Measurements from ENCODE around the gene LEMD3.

Gene LEMD3

DNA sequence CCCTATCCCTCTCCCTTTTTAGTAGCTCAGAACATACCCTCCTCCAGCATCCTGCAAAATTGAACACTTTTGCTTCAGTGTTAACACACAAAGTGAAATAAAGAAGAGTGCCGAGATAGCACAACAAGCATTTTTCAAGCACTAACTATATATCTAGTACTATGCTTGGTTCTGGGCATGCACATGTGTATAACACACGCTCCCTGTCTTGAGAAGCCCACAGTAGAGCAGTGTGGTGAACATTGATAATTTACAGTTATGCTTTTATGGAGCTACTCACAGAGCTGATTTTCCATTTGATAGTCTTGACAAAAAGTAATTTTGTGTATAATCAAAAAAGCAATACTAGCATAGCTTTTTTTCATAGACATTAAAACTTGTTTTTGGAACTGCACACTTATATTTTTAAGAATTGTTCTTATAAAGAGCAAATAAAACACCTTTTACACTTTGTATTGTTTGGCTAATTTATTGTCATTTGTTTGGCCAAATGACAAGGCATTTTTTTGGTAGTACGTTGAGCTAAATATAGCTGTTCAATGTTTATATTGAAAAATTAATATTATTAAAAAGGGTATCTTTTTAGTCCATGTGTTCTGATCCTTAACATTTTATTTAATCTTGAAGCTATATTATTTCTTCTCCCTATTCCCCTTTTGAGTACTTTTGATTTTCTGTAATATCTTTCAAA is 39.7 kb downstream of the LEMD3 start:
- DNase-seq, result no peak

DNA sequence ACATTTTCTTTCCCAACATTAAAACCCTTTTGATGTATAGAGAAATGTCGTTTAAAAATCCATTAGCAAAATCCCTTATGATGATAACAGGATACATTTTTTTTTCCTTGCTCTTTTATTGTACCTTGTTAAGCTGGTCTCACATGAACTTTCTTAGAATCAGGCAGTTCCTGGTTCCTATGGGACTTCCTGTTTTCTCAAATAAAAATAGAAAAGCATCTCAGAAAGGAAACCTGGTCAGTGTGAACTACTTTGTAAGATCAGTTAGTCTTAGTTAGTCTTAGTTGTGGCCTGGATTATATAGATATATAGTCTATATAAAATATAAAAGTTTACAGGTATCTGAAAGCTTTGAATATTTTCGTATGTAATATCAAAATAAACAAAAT is 40.3 kb downstream of the LEMD3 start:
- no peak for DNase-seq

DNA sequence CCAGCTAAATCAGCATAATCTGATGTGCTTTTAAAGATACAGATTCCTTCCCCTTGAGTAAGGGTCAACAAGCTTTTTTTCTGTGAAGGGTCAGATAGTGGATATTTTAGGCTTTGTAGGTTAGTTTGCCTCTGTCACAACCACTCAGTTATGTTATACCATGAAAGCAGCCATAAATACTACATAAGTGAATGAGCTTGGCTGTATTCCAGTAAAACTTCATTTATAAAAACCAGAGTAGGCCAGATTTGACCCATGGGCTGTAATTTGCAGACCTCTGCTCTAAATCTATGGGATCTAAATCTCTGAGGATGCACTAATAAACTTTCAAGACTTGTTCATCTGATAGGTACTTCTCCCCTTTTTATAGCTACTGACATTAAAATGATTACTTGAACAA is 47.7 kb downstream of the LEMD3 start:
- DNase-seq, result no peak

DNA sequence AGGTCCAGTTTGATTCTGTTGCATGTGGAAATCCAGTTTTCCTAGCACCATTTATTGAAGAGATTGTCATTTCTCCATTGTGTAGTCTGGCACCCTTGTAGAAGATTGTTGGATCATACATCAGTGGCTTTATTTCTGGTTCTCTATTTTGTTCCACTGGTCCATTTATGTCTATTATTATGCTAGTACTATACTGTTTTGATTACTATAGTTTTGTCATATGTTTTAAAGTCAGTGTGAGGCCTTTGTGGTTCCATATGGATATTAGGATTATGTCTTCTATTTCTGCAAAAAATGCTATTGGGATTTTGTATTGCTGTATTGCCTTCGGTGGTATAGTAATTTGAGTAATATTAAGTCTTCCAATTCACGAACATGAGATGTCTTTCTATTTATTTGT is 51.4 kb downstream of the LEMD3 start:
- no peak for DNase-seq

DNA sequence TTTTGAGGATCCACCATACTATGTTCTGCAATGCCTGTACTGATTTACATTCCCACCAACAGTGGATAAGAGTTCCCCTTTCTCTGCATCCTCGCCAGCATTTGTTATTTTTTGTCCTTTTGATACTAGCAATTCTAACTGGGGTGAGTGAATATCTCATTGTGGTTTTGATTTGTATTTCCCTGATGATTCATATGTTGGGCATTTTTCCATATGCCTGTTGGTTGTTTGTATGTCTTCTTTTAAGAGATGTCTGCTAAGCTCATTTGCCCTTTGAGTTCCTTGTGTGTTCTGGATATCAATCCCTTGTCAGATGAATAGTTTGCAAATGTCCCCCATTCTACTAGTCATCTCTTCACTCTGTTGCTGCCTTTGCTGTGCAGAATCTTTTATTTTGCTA is 60.1 kb downstream of the LEMD3 start:
- no peak for DNase-seq

DNA sequence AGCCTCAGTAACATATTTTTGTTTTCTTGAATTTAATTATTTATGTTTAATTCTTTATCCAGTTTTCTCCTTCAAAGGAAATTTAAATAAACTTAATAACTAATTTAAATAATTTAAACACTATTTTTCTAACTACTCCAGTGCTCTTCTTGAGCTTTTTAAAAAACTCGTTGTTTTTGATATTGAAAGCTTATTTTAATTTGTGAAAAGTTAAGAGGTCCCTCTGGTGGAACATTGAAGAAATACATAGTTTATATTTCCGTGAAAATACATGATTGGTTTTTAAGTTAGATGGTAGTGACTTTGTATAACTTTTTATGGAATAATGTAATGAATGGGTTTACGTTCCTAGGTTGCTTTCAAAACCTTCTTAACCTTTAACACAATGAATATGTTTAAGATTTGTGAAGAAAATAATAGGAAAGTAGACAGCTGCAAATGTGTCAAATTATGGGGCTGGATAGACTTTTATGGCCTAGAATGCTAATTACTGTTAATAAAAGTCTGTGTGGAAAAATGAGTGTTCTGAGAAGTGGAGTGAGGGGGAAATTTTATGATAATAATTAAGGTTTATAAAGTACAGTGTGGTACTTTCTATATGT is 63.2 kb downstream of the LEMD3 start:
- DNase-seq, result peak in 1 of 2 experiments; percentile 7

DNA sequence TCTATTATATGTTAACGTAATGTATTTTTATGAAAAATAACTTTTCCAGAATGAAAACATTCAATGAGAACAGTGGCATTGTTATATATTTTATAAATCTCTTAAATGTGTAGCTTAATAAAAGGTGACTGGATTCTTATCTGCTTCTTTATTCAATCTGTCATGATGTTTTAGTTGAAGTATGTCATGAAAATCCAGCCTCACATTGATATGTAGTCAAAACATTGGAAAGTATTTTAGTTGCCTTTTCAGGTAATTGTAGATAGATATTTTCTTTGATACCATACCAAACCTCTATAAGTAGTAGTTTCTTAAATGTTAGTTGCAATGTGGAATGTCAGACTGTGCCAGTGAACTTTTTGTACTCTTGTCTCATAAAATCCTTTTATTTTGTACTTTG is 67.8 kb downstream of the LEMD3 start:
- DNase-seq, result no peak

DNA sequence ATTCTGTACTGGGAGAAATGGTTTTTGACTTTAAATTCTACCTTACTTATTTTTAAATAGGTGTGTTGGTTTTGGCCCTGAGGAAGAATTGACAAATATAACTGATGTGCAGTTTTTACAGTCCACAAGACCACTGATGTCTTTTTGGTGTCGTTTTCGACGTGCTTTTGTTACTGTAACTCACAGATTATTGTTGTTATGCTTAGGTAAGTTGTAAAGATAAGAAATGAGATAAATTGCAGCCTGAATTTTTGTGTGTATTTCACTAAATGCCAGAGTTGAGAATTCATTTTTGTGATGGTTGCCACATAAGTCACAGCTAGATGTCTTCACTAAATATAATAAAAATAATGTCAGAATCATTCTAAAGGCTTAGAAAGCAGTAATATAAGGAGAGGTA is 69.2 kb downstream of the LEMD3 start:
- DNase-seq, result no peak

DNA sequence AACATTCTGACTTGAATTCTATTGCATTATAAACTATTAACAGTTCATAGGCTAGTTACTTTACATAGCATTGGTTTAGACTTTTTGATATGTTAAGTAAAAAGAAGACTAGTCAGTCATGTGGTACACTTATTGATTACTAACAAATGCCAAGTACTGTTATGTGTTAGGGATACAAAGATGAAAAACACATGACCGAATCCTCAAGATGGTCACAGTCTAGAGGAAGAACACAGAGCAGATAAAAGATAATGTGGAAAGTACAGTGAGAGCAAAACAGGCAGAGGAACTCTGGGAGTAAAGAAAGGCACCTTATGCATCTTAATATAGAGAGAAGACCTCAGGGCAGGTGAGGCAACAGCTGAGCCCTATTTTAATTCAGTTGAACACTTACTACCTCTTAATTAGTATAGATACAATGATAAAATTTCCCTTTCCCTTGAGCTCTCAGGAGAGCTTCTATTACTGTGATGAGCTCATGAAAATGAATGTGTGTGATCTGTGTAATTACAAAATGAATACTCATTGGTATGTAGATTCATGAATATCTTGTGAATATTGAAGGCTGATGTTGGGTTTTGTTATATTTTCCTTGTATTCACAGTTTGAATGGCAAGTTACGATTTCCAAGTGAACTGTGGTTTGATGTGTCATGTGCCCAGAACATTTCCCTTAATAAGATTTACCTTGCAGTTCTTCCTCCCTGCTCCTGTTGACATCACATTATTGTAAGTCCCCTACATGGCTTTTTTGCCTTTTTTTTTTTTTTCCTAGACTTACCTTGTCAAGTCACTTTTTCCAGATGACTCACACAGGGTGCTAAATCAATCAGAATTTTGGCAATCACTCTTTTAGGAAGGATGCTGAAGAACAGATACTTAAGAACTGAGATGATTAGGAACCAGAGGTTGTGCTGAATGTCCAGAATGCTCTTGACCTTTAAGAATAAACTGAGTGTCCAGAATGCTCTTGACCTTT is 79.6 kb downstream of the LEMD3 start:
- no peak for DNase-seq

DNA sequence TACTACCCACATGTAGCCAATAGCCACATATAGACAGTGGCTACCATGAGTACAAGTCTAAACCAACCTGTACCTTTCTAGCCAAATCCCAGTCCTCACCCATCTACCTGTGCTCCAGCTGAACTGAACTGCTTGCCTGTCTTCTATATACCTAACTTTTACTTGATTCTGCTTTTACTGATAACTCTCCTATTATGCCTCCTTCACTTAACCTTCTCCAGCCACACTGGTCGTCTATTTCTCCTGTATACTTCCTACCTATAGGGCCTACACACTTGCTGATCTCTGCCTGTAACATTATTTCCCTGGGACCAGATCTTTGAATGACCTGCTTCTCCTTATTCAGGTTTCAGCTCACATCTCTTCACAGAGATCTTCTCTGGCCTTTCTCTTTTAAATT is 83.1 kb downstream of the LEMD3 start:
- DNase-seq, result no peak

DNA sequence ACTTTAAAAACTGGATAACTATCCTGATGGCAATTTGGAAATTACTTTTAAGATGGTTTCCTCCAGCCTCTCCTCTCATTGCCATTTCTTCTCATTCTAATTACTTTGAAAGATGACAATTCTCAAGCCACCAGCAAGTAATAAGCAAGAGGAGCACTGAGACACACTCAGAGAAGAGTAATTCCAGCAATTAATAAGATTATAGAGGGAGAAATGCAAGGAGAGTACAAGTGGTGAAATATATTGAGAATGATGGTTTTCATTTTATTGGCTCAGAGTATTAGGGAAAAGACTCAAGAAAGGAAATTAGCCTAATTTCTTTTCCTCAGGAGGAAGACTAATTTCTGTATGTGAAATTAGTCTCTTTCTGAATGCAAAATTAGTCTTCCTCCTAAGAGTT is 88.6 kb downstream of the LEMD3 start:
- no peak for DNase-seq

DNA sequence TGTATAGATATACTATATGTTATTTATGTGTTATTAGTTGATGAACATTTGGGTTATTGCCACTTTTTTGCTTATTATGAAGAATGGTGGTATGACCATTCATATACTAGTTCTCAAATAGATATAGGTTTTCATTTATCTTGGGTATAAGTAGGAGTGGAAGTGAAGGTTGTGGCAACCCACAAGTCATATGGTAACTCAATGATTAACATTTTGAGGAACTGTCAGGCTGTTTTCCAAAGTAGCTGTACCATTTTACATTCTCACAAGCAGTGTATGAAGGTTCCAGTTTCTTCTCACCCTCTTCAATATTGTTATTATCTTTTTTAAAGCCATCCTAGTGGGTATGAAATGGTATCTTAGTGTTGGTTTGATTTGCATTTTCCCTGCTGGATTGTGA is 90.1 kb downstream of the LEMD3 start:
- DNase-seq, result no peak

DNA sequence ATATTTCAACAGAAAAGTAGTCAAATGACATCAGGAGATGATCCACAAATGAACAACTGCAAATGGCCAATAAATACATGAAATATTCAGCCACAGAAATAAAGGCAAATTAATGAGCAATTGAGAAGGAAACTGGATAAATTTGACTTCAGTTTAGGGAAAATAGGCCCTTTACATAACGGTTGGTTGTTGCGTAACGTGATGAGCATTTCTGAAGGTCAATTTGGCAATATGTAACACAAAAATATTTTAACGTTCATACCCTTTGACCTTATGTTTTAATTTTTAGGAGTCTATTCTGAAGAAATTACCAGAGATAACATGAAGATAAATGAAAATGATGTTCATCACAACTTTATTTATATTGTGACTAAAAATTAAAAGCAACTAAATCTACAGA is 94.4 kb downstream of the LEMD3 start:
- no peak for DNase-seq

DNA sequence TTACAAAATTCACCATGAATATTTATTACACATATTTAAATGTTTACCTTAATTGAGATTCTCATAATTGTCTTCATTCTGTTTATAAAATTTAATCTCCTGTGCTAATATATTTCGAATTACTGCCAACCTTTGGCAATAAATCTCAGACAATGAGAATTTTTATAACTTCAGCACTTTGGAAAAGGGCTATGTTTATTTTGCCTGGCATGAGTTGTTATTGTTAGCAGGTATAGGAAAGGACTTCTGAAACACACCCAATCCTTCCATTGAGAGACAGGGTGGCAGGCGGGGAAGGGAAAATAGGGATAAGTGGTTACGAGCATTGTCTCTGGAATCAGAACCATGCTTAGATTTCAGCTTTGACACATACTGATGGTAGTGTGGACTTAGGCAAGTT is 97.0 kb downstream of the LEMD3 start:
- no peak for DNase-seq

DNA sequence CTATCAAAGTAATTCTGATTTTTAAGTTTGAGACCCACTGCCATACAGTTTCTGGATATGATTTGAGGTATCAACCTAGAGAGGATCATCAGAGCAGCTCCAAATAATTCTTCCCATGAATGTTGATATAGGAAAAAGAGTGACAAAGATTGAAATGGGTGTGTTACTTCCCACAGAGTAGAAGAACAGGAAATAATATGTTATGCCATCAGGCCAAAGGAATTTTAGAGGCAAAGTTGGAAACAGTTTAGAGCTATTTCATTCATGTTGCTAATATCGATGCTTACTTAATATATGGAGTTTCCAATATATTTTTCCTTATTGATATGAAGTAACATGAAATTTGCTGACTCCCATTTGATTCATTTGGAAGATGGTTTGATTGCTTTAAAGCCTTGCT is 100.2 kb downstream of the LEMD3 start:
- DNase-seq, result no peak

DNA sequence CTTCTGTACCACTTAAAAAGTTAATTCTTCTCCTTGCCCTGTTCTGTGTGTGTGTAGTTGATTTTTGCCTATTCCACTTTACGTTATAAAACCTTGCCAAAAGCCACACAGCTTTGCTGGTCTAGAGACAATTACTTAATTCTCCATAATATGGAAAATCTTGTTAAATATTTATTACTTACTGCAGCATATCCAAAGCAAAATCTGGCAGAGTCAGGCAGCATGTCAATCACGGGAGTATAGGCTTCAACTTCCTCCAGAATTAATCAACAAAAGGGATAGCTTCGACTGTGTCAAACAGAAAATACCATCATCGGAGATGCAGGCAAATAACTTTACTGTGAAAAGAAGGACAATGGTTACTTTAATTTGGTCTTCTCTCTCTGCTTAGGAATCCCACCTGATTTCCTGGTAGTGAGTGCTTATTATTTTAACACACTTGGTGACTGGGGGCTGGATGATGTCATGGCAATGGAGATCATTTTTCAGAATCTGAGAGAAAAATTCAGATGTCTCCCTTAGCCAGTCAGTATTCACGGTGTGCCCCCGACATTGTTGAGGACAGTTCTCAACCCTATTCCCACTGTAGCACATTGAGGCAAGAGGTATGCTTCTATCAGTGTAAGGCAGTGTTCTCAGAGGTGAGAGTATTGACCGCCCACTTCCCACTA is 105.4 kb downstream of the LEMD3 start:
- no peak for DNase-seq

DNA sequence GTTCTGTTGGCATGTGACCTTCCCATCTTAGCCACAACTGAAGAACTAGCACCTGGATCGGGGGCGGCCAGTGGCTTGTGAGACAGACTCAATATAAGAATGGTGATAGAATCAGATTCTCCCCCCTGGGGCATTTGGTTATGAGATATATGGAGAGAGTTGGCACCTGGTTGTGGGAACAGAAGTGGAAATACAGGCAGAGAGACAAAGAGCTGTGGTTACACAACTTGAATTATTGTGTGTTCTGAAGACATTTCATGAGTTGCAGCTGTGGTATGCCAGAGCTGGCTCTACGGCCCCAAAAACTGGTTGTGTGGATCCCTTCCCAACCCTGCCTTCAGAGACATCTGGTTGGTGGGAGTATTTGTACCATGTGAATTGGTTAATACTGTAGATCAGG is 106.2 kb downstream of the LEMD3 start:
- no peak for DNase-seq

DNA sequence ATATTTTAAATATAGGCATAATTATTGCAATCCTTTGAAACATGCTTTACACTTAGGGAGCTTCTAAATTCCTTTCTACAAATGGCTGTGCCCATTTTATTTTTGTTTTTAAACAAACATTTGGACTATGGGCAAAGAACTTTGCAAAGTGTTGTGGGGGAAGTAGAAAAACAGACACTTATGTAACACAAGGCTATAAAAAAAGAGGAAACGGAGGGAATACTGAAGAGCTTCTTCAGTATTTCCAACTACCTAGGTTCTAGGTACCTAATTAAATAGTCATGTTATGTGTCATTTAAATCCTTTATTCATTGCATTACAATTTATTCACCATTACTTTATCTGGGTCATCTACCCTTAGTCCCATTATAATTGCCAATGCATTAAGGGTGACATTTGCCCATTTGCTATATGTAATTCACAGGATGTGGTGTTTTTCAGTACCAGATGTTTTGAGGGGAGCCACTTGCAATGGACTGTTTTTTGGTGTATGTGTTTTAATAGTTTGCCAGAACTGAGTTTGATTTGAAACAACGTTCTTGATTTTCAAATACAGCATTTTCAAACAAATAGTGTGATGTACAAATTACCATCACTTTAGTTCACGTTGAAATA is 107.6 kb downstream of the LEMD3 start:
- no peak for DNase-seq

DNA sequence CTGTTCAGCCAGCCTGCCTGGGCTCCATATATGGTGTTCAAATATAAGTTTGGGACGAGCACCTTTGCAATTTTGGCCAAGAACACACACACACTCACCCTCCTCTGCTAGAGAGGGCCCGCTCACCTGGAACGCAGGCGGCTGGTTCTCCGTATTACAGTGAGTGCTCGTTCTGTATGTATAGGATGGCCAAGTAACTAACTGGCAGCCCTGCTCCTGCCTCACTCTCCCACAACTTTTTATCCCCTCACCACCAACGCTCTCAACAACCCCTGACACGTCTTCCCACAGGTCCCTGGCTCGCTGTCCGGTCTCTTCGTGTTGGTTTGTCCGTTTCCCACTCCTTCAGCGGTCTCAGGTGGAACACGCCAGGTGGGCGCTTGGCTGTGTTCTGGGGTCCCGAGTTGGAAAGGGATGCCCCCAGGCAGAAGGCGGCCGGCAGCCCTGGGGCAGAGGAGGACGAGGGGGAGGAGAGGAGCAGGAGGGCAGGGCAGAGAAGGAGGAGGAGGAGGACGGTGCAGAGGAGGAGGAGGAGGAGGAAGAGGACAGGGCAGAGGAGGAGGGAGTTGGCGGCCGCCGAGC is 108.7 kb downstream of the LEMD3 start:
- no peak for DNase-seq

DNA sequence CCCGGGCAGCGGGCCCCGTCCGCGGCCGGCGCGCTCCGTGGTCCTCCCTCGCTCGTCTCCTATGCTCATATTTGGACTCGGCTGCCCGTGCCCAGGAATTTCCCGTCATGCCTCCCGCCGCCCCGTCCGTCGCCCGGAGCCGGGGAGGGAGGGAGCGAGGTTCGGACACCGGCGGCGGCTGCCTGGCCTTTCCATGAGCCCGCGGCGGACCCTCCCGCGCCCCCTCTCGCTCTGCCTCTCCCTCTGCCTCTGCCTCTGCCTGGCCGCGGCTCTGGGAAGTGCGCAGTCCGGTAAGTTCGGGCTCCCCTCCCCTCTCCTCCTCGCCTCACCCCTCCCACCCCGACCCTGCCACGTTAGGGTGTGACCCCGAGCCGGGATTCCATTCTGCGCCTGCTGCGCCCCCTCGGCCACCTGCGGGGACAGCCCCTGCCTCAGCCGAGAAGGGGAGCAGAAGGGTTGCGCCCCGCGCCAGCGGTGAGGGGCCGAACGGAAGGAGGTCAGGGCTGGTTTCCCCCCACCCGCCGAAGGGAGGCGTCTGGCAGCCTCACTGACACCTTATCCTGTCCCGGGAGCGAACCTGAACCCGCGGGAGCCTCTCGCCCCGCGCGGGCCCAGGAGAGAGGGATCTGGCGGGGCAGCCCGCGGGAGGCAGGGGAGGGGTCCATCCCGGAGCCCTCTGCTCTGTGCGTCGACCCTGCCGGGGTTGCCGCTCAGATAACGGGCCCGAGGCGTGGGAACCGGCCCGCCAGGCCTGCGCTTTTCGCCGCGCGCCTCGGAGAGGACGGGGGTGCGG is 109.4 kb downstream of the LEMD3 start, which contains the start of gene MSRB3:
Gene MSRB3, plus strand, starts transcription at position 108 of the 793 bp plus-strand sequence. CDS start 29,897 bp downstream, outside the sequence.
- peak; percentile 24 to 46 for DNase-seq

DNA sequence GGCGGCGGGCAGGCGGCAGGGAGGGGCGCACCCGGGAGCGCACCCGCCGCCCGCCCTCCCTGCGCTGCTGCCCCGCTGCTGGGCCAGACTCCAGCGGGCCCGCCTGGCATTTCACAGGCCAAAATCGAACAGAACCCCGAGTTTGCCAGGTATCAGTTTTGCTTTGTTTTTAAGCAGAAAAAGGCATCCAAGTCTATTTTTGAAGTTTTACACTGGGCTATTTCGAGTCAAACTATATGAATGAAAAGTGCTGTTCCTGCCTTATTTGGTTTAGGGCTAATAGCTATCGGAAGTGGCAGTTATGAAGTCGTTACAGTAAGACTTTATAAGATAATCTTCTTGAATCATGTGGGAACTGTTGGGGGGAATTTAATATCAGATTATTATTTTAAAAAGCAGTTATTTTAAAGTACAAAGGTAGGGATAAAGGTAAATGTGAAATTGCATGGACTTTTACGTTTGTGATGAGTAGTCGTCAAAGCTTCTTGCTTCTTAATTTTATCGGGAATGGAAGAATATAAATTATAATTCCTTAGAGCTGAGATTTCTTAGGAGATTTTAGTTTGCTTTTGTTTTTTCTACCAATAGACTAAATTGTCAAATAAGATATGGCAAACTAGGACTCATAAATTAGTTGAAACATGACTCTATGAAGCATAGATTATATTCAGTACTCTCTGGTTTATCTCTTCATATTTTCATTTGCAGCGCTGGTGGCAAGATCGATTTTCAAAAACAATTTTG is 110.2 kb downstream of the LEMD3 start:
- DNase-seq, result peak in 1 of 2 experiments; percentile 32
